SKM-1 (cell line): ENCODE results near the gene CTNND2.

Source experiments
- DNase-seq: peaks from one replicate; lab custom pipeline; 2025; ENCODE audit not compliant: unreplicated experiment; lab: John Stamatoyannopoulos, UW

Gene CTNND2

GRCh38 chr5:11398728-11399127 lies 505.5 kb downstream of the CTNND2 start:
- no peak for DNase-seq

DNA sequence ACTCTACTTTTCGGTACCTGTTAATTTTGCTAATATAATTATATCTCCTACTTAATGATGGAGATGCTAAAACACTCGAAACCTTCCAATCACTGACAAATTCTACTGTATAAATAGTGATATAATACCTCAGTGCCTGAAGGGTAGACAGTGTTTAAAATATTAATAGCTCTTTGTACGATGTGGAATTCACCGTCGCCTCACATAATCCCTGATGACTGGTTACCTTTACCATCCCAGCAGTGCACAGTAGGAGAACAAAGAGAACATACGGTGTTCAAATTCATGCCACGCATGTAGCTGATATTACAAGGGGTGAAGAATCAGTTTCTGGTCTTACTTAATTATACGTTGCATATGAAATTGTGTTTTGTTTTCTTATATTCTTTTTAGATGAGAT lies 506.7 kb downstream of the CTNND2 start:
- DNase-seq: no peak

DNA sequence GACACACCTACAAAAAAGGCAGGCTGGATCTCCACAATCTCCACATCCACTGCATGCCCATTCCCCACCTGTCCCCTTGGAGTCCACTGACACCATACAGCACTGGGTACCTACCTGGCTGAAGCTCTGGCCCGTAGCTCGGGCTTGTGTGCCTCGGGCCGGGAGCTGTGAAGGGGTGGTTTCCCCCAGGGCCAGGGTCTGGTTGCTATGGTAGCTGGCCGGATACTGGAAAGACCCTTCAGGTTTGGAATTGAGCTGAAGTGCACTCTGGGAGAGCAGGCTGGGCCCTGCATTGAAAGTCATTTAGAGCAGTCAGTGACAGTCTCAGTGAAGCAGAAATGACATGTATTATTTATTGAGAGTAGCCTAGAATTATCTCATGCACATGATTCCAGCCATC lies 507.3 kb downstream of the CTNND2 start:
- DNase-seq: no peak

- no peak for DNase-seq
Measured at GRCh38 chr5:11394933-11395332, 509.3 kb downstream of the CTNND2 start.

- DNase-seq: no peak
Measured at GRCh38 chr5:11390291-11390767, 513.9 kb downstream of the CTNND2 start.

GRCh38 chr5:11387382-11387781 lies 516.9 kb downstream of the CTNND2 start:
- no peak for DNase-seq

DNA sequence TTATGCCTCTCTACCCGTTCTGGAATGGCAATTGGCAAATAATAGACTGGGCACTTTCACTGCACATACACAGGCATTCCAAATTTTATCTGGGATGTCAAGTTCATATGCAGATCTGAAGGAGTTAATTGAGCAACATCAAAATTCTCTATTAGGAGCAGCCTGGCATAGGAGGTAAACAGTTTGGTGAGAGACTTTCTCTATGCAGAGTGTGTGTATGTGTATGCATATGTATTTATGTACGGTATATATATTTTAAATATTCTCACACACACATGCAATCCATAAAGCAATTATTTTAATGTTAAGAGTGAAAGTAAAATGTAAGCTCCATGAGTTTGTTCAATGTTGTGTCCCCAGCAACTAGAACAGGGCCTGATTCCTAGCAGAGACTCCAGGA lies 517.8 kb downstream of the CTNND2 start:
- no peak for DNase-seq

DNA sequence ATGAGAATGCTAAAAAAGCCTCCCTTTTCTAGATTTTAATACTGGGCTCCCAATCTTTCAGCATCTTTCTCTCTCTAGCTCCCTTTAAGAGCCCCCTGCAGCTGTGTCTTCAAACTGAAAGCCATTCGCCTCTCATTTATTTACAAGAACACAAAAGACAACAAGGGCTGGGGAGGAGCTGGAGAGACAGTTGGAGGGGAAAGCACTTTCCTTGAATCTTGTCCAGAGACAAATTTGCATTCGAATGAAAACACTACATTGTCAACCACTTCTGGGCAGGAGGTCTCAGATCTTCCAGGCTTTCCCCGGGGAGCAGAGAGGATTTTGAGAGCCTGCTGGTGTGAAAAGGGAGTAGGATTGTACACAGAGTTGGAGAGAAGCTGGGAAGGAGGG lies 518.3 kb downstream of the CTNND2 start:
- DNase-seq: no peak

DNA sequence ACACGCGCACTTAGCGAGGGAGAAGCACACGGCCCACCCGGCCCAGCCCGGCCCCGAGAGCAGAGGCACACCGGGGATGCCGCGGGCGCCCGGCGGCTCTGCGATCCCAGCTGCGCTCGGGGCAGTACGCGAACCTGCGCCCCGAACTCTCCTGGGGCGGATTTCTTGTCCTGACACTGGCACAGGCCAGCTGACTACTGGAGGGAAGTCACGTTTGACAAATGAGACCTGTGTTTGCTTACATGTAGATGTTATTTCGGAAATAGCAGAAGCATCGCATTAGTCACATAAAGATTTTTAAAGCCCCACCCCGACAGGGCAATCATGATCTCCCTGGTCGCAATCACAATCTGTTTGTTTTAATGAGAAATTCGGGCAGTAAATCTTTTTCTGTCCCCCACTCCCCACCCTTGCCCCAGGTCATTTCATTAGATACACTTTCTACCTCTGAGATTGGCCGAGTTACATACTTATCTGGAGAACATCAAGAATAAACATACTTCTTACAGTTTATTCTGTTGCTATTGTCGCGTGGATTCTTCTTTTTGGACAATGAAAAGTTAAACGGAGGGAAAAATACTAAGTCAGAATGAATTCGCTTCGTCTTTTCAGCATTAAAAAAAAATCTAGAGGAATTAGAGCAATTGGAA lies 518.9 kb downstream of the CTNND2 start:
- no peak for DNase-seq

DNA sequence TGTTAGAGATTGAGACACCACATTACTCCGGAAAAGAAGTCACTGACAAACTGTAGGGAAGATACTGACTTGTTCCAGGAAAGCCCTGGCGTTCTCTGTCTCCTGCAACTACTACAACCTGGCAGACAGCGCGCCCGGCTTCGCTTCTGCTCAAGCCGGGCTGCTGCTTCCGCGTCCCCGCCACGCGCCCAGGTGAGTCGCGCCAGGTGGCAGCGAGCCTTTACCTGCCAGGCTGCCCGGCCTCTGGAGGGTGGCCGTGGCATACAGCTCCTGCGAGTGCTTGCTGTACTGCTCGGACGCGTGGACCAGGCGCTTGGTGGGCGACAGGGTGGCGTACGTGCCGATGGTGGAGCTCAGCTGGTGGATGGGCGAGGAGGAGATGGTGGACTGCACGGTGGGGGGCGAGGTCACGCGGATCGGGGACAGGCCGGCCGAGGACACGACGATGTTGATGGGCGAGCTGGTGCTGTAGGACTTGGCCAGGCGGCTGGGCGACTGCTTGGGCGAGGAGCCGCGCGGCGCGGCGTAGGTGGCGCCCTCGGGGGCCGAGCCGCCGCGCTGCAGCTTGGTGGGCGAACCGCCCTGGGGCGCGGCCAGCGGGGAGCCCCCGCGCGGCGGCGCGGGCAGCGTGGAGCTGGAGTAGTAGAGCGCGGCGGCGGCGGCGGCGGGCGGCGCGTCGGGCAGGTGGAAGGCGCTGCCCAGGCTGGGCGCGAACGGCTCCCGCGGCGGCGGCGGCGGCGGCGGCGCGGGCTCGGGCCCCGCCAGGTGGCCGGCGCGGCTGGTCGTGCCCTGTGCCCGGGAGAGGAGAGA lies 519.6 kb downstream of the CTNND2 start:
- no peak for DNase-seq

GRCh38 chr5:11383506-11384095 lies 520.6 kb downstream of the CTNND2 start:
- no peak for DNase-seq

GRCh38 chr5:11378461-11378860 lies 525.8 kb downstream of the CTNND2 start:
- no peak for DNase-seq

DNA sequence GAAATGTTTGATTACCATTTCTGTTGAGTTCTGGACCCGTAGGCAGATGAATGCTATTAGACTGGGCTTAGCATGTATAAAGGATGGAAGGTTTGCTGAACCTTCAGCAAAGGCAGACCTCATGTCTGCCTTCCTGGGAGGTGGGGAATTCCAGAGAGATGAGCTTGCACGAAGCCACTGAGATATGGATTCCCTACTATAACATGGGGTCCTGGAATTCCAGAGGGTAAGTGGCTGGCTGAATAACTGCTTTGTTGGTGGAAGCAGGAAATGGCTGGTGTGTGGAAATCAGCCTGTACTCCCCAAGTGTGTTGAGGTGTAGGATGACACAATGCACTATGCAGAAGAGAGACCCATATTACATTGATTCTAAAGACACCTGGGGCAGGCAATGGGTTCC lies 526.4 kb downstream of the CTNND2 start:
- DNase-seq: no peak

DNA sequence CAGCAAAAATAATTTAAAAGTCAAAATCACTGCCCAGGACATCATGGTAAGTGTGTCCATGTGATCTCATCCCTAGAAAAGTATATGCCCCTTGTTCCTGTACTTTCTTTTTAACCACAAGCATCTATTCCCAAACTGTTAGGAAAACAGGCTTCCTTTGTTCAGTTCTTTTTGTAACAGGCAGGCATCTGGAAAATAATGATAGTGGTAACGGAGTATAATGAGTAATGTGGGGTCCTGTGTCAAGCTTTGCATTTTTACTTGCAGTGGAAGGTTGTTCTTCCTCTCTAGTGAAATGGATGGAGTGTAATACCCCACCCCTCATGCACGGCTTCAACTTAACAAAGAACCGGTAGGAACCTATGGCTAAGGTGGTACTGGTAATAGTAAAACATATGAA lies 532.1 kb downstream of the CTNND2 start:
- DNase-seq: no peak

DNA sequence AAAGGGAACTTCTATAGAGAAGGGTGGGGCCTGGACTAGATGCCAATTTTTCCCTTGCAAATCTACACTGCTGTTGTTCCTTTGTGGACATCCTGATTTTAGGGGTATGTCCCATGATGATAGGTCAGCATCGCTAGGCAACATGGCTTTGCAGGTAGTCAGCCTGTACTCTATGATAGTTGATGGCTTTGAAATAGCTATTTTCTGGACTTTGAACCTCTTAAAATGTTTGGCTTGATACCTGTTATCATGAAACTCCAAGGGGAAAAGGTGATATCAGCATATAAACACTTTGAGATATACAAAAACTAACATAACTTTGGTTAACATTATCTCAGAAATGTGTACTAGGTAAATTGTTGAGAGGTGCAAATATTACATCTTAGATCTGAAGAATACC lies 533.2 kb downstream of the CTNND2 start:
- DNase-seq: no peak

GRCh38 chr5:11364531-11364930 lies 539.7 kb downstream of the CTNND2 start:
- DNase-seq: no peak

GRCh38 chr5:11363631-11364178 lies 540.5 kb downstream of the CTNND2 start:
- DNase-seq: no peak

GRCh38 chr5:11361768-11362167 lies 542.5 kb downstream of the CTNND2 start:
- DNase-seq: no peak

DNA sequence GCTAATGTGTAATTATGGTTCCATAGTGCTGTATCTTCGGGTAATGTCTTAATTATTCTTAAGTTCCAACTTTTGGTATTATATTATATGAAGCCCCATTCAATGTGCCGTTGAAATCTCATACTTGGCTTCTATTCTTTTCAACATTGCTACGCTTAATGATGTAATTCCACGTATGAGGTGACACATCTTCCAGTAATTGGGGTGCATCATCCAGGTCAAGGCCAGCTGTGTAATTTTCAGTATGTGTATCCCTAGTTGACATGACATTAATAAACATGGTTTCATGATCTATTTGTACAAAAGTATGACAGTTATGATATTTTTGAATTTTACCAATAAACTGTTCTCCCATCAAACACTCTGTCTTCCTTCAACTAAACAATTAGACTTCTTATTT lies 546.3 kb downstream of the CTNND2 start:
- DNase-seq: no peak

- DNase-seq: no peak
Measured at GRCh38 chr5:11355491-11355890, 548.8 kb downstream of the CTNND2 start.

DNA sequence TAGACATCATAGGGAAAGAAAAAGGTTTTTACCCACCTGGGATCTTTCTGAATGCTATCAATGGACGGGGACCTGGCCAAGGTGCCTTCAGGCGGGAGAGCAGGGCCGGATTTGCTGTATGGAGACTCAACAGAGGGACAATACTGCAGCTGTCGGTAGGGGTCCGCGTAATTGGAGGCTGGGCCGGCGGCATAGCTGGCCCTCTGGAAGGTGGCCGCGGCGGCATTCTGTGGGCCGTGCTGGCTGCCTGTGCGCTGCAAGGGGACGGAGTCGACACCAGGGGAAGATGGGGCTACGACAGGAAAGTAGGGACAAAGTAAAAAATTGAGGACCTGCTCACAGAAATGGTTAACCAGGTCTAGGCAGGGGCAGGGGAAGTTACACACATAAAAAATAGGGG lies 557.9 kb downstream of the CTNND2 start:
- no peak for DNase-seq
